Liver (tissue), 3 donors: ENCODE results near the gene KAT5.

Source experiments
- EGR1 ChIP-seq, 2 donors: IDR thresholded peaks; 2 replicates each; pipeline ENCODE4 v1.6.1; 2016 to 2018; ENCODE audit warnings: antibody characterized with exemption in 2 of 2, low read depth in 2 of 2
- GABPA ChIP-seq, 2 donors: IDR thresholded peaks in 1 of 2; conservative IDR thresholded peaks in 1 of 2; 2 replicates each; pipeline ENCODE4 v1.6.1; 2016; ENCODE audit warnings: antibody characterized with exemption in 2 of 2, mild to moderate bottlenecking in 1 of 2, moderate library complexity in 1 of 2
- RAD21 ChIP-seq, 2 donors: IDR thresholded peaks; 2 replicates each; pipeline ENCODE4 v1.6.1; 2016; ENCODE audit warnings: antibody characterized with exemption in 2 of 2, mild to moderate bottlenecking in 2 of 2
- YY1 ChIP-seq: IDR thresholded peaks from 2 replicates; pipeline ENCODE4 v1.6.1; 2016; ENCODE audit warnings: antibody characterized with exemption, mild to moderate bottlenecking
- TF ChIP-seq, protein P1 (sequence below): fragments of 150-350 bp; IDR thresholded peaks from 2 replicates; pipeline ENCODE4 v1.5.1; 2017; ENCODE audit warnings: improper control_type of control experiment, low read depth, low read length; ENCODE audit not compliant: missing input control
- TF ChIP-seq, protein P2 (sequence below): IDR thresholded peaks from 2 replicates; pipeline ENCODE4 v1.6.1; 2016; ENCODE audit warnings: antibody characterized with exemption, mild to moderate bottlenecking
- TF ChIP-seq, protein P3 (sequence below): IDR thresholded peaks from 2 replicates; pipeline ENCODE4 v1.6.1; 2016; ENCODE audit warnings: antibody characterized with exemption
- donor health status: healthy.
- donor health status: healthy.

DNA sequence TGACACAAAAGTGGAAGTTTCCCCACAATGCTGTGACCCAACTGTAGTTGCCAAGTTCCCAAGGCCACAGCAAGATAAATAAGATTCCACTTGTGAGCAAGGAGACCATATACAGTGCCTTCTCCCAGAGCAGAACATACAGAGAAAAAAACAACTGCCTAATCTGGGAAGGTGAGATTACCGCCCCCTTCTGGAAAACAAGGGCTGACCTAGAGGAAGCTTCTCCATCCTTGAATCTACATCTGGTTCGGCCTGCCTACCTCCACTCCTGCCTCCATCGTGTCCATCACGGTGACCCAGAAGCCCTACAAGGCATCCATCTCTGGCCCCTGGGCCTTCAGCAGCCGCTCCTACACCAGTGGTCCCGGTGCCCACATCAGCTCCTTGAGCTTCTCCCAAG is 14.6 kb downstream of the KAT5 start:
- TF ChIP-seq RAD21 (IDR thresholded peaks at IDR 0.05) (no peak), YY1 (no peak), EGR1 (IDR thresholded peaks at IDR 0.05; ENCODE audit: low read depth in 2 of 2) (no peak), GABPA (IDR thresholded peaks at IDR 0.05 in 1 of 2, conservative IDR thresholded peaks at IDR 0.05 in 1 of 2) (no peak)
- TF ChIP-seq, protein P1, sequence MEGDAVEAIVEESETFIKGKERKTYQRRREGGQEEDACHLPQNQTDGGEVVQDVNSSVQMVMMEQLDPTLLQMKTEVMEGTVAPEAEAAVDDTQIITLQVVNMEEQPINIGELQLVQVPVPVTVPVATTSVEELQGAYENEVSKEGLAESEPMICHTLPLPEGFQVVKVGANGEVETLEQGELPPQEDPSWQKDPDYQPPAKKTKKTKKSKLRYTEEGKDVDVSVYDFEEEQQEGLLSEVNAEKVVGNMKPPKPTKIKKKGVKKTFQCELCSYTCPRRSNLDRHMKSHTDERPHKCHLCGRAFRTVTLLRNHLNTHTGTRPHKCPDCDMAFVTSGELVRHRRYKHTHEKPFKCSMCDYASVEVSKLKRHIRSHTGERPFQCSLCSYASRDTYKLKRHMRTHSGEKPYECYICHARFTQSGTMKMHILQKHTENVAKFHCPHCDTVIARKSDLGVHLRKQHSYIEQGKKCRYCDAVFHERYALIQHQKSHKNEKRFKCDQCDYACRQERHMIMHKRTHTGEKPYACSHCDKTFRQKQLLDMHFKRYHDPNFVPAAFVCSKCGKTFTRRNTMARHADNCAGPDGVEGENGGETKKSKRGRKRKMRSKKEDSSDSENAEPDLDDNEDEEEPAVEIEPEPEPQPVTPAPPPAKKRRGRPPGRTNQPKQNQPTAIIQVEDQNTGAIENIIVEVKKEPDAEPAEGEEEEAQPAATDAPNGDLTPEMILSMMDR = no peak
- TF ChIP-seq, protein P2, sequence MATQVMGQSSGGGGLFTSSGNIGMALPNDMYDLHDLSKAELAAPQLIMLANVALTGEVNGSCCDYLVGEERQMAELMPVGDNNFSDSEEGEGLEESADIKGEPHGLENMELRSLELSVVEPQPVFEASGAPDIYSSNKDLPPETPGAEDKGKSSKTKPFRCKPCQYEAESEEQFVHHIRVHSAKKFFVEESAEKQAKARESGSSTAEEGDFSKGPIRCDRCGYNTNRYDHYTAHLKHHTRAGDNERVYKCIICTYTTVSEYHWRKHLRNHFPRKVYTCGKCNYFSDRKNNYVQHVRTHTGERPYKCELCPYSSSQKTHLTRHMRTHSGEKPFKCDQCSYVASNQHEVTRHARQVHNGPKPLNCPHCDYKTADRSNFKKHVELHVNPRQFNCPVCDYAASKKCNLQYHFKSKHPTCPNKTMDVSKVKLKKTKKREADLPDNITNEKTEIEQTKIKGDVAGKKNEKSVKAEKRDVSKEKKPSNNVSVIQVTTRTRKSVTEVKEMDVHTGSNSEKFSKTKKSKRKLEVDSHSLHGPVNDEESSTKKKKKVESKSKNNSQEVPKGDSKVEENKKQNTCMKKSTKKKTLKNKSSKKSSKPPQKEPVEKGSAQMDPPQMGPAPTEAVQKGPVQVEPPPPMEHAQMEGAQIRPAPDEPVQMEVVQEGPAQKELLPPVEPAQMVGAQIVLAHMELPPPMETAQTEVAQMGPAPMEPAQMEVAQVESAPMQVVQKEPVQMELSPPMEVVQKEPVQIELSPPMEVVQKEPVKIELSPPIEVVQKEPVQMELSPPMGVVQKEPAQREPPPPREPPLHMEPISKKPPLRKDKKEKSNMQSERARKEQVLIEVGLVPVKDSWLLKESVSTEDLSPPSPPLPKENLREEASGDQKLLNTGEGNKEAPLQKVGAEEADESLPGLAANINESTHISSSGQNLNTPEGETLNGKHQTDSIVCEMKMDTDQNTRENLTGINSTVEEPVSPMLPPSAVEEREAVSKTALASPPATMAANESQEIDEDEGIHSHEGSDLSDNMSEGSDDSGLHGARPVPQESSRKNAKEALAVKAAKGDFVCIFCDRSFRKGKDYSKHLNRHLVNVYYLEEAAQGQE = no peak
- TF ChIP-seq, protein P3, sequence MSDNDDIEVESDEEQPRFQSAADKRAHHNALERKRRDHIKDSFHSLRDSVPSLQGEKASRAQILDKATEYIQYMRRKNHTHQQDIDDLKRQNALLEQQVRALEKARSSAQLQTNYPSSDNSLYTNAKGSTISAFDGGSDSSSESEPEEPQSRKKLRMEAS = no peak
